Measurements from ENCODE around the gene NUF2.
"Not testable (repeated sequence)": the region's sequence is repeated elsewhere in the genome, so short reads cannot be mapped to it uniquely, and the experiment has no call there.

The NUF2 gene

DNA sequence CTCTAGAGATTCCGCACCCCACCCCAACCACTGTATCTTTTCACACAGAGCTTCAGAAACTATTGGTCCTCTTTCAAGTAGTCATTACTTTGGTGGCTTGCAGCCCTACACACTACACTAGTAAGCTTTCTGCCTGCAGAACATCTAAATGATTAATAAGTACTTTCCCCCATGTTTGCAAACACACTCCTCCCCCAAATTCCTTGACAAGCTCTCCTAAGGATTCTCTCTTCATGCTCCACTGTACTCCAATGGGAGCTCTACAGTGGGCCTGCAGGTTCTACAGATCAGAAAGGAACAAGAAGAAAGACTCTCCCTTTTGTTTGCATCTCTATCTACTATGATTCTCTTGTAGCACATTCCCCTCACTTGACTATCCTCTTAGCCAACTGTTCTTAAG, 16.3 kb upstream of the NUF2 start:
- Mint-ChIP-seq H3K27ac (no peak overlapping the region), H3K9me3 (no peaks in the 10 kb centered on the region), H3K4me1 (ENCODE audit: low read depth) (no peaks in the 10 kb centered on the region), H3K36me3 (ENCODE audit: low read depth) (peaks cover 14% of the 10 kb centered on the region), H3K4me3 (no peak overlapping the region), H3K27me3 (ENCODE audit: low read depth) (no peaks in the 10 kb centered on the region)

- H3K27me3 Mint-ChIP-seq (ENCODE audit: low read depth), result no peaks in the 10 kb centered on the region
- no peaks in the 10 kb centered on the region for H3K9me3 Mint-ChIP-seq
- H3K4me3 Mint-ChIP-seq, result no peak overlapping the region
- H3K4me1 Mint-ChIP-seq (ENCODE audit: low read depth), result no peaks in the 10 kb centered on the region
- no peak overlapping the region for H3K27ac Mint-ChIP-seq
- H3K36me3 Mint-ChIP-seq (ENCODE audit: low read depth), result peaks cover 13% of the 10 kb centered on the region
Measured at GRCh38 chr1:163307479-163308171, 14.1 kb upstream of the NUF2 start.

GRCh38 chr1:163308811-163309210, 12.9 kb upstream of the NUF2 start:
- peaks cover 9% of the 10 kb centered on the region for H3K36me3 Mint-ChIP-seq (ENCODE audit: low read depth)
- H3K27ac Mint-ChIP-seq, result no peak overlapping the region
- H3K9me3 Mint-ChIP-seq, result no peaks in the 10 kb centered on the region
- H3K27me3 Mint-ChIP-seq (ENCODE audit: low read depth), result no peaks in the 10 kb centered on the region
- H3K4me1 Mint-ChIP-seq (ENCODE audit: low read depth), result no peaks in the 10 kb centered on the region
- H3K4me3 Mint-ChIP-seq, result no peak overlapping the region

DNA sequence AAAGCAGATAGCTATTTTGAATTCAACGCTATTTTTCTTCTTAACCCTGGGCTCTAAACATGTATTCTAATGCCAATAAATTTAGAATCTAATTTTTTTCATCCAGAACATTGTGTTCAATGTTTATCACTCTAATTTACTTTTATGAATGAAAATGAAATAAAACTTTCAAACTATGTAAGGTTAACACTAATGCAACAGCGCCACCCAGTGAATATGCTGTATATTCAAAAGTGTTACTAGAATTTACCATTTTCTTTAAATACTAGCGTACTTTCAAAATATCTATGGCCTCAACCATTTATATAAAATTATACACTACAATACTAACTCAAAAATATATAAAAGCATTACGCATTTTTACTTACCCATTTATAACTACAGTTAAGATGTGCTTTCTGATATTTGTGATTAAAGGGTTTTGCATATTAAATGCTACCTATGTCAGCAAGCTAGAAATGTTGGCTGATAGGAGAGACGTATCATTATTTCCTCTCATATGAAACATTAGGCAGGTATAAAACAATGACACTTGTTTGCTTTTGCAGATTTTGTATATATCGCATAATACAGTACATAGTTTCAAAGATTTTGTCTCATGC, 5.9 kb upstream of the NUF2 start:
- Mint-ChIP-seq H3K36me3 (ENCODE audit: low read depth) (peaks cover 3% of the 10 kb centered on the region), H3K9me3 (no peaks in the 10 kb centered on the region), H3K4me1 (ENCODE audit: low read depth) (peaks cover 5% of the 10 kb centered on the region), H3K27ac (no peak overlapping the region), H3K4me3 (no peak overlapping the region), H3K27me3 (ENCODE audit: low read depth) (no peaks in the 10 kb centered on the region)

DNA sequence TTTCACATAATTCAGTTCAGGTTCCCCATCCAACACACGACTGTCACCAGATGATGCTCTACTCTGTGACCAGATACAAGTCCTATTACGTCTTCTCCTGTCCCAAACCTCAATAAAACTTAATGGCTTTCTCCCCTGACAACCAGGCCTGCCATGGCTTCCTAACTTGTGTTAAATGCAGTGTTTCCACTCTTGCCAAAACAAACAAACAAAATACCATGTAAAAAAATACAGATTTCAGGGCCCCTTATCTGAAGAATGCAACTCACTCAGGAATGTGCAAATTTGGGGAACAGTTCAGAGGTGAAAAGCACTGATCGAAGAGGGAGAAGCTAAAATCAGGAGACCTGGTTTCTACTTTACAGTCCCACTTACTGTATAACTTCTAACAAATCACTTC, 863 bp upstream of the NUF2 start:
- Mint-ChIP-seq H3K27me3 (ENCODE audit: low read depth) (no peaks in the 10 kb centered on the region), H3K27ac (peak overlapping the region; percentile 98), H3K36me3 (ENCODE audit: low read depth) (peaks cover 7% of the 10 kb centered on the region), H3K9me3 (no peaks in the 10 kb centered on the region), H3K4me3 (peak overlapping the region; percentile 96), H3K4me1 (ENCODE audit: low read depth) (peaks cover 35% of the 10 kb centered on the region)

GRCh38 chr1:163323339-163323738, 1.6 kb downstream of the NUF2 start:
- H3K36me3 Mint-ChIP-seq (ENCODE audit: low read depth), result peaks cover 16% of the 10 kb centered on the region
- peak overlapping the region; percentile 96 for H3K4me3 Mint-ChIP-seq
- H3K4me1 Mint-ChIP-seq (ENCODE audit: low read depth), result peaks cover 40% of the 10 kb centered on the region
- not testable (repeated sequence) for H3K9me3 Mint-ChIP-seq; H3K27me3 Mint-ChIP-seq (ENCODE audit: low read depth)
- H3K27ac Mint-ChIP-seq, result peak overlapping the region; percentile 64

- Mint-ChIP-seq H3K9me3 (peaks cover 21% of the 10 kb centered on the region), H3K27ac (no peak overlapping the region), H3K36me3 (ENCODE audit: low read depth) (peaks cover 66% of the 10 kb centered on the region), H3K27me3 (ENCODE audit: low read depth) (no peaks in the 10 kb centered on the region), H3K4me1 (ENCODE audit: low read depth) (peaks cover 15% of the 10 kb centered on the region), H3K4me3 (no peak overlapping the region)
Measured at GRCh38 chr1:163331116-163331515, 9.4 kb downstream of the NUF2 start.

DNA sequence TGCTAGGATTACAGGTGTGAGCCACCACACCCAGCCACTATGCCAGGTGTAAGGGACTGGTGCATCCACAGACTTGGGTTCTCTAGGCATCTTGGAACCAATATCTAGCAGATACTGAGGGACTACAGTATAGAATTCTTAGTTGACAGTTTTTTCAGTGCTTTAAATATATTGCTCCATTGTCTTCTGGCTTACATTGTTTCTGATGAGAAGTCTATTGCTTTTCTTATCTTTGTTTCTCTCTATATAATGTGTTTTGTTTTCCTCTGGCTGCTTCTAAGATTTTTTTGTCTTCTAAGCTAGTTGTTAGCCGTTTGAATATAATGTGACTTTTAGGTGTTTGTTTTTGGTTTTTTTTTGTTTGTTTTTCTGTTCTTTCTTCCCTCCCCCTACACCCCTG, 13.5 kb downstream of the NUF2 start:
- Mint-ChIP-seq H3K36me3 (ENCODE audit: low read depth) (peaks cover 63% of the 10 kb centered on the region), H3K27ac (no peak overlapping the region), H3K4me3 (no peak overlapping the region), H3K9me3 (peaks cover 21% of the 10 kb centered on the region), H3K27me3 (ENCODE audit: low read depth) (no peaks in the 10 kb centered on the region), H3K4me1 (ENCODE audit: low read depth) (peaks cover 8% of the 10 kb centered on the region)

DNA sequence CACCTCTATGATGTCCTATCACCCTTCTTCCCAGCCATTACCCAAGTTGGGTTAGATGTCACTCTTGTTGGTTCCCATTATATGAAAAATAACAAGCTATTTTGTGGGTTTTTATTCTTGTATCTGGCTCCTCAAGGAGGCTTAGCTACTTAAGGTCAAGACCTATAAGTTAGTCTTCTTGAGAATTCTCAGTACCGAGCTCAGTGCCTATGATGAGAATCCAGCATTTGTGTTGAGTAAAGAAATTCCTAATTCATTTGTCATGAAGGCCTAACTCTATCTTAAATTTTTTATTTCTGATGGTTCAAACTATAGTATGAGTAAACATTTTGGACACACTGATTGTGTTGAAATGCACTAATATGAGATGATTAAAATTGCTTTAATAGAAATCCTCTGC, 15.9 kb downstream of the NUF2 start:
- Mint-ChIP-seq H3K27ac (no peak overlapping the region), H3K36me3 (ENCODE audit: low read depth) (peaks cover 45% of the 10 kb centered on the region), H3K9me3 (peaks cover 7% of the 10 kb centered on the region), H3K4me3 (no peak overlapping the region), H3K27me3 (ENCODE audit: low read depth) (no peaks in the 10 kb centered on the region), H3K4me1 (ENCODE audit: low read depth) (peaks cover under 1% of the 10 kb centered on the region)

GRCh38 chr1:163346326-163346870, 24.6 kb downstream of the NUF2 start:
- Mint-ChIP-seq H3K4me3 (no peak overlapping the region), H3K4me1 (ENCODE audit: low read depth) (no peaks in the 10 kb centered on the region), H3K36me3 (ENCODE audit: low read depth) (peaks cover 45% of the 10 kb centered on the region), H3K27ac (no peak overlapping the region), H3K9me3 (no peaks in the 10 kb centered on the region), H3K27me3 (ENCODE audit: low read depth) (no peaks in the 10 kb centered on the region)

- H3K27ac Mint-ChIP-seq, result no peak overlapping the region
- no peaks in the 10 kb centered on the region for H3K9me3 Mint-ChIP-seq
- H3K27me3 Mint-ChIP-seq (ENCODE audit: low read depth), result no peaks in the 10 kb centered on the region
- H3K4me3 Mint-ChIP-seq, result no peak overlapping the region
- H3K4me1 Mint-ChIP-seq (ENCODE audit: low read depth), result no peaks in the 10 kb centered on the region
- peaks cover 49% of the 10 kb centered on the region for H3K36me3 Mint-ChIP-seq (ENCODE audit: low read depth)
Measured at GRCh38 chr1:163347106-163347505, 25.4 kb downstream of the NUF2 start.

GRCh38 chr1:163351912-163352311, 30.2 kb downstream of the NUF2 start:
- Mint-ChIP-seq H3K4me1 (ENCODE audit: low read depth) (no peaks in the 10 kb centered on the region), H3K4me3 (no peak overlapping the region), H3K27ac (no peak overlapping the region), H3K9me3 (no peaks in the 10 kb centered on the region), H3K27me3 (ENCODE audit: low read depth) (no peaks in the 10 kb centered on the region), H3K36me3 (ENCODE audit: low read depth) (peaks cover 36% of the 10 kb centered on the region)

DNA sequence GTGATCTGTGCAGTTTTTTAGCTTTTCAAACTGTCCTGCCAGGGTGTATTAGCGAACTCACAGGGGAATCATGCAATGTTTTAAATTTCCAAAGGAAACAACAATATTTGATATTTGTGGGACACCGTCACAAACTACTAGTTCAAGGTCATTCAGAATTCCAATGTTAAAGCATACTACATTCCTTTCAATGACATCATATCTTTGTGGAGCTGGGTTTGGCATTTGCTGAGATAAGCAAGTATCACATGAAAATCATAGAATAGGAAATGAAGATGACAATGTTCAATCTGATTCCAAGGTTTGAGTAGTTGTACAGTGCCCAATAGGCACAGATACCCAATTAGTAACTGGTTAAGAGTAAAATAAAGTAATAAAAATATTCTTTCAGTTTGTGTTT, 35.6 kb downstream of the NUF2 start:
- H3K9me3 Mint-ChIP-seq, result no peaks in the 10 kb centered on the region
- no peak overlapping the region for H3K4me3 Mint-ChIP-seq
- no peak overlapping the region for H3K27ac Mint-ChIP-seq
- H3K4me1 Mint-ChIP-seq (ENCODE audit: low read depth), result peaks cover 3% of the 10 kb centered on the region
- H3K27me3 Mint-ChIP-seq (ENCODE audit: low read depth), result peaks cover 10% of the 10 kb centered on the region
- peaks cover 10% of the 10 kb centered on the region for H3K36me3 Mint-ChIP-seq (ENCODE audit: low read depth)

DNA sequence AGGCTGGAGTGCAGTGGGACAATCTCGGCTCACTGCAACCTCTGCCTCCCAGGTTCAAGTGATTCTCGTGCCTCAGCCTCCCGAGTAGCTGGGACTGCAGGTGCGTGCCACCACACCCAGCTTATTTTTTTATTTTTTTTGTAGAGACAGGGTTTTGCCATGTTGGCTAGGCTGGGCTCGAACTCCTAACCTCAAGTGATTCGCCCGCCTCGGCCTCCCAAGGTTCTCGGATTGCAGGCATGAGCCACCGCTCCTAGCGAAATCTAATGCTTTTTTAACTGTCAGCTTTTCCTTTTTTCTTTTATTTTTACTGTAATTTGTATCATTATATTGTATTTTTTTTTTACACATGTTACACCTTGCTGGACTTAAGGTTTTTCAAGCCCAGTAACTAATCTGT, 36.4 kb downstream of the NUF2 start:
- H3K4me1 Mint-ChIP-seq (ENCODE audit: low read depth); H3K9me3 Mint-ChIP-seq; H3K4me3 Mint-ChIP-seq; H3K27ac Mint-ChIP-seq: not testable (repeated sequence)
- Mint-ChIP-seq H3K27me3 (ENCODE audit: low read depth) (peaks cover 12% of the 10 kb centered on the region), H3K36me3 (ENCODE audit: low read depth) (peaks cover 10% of the 10 kb centered on the region)

DNA sequence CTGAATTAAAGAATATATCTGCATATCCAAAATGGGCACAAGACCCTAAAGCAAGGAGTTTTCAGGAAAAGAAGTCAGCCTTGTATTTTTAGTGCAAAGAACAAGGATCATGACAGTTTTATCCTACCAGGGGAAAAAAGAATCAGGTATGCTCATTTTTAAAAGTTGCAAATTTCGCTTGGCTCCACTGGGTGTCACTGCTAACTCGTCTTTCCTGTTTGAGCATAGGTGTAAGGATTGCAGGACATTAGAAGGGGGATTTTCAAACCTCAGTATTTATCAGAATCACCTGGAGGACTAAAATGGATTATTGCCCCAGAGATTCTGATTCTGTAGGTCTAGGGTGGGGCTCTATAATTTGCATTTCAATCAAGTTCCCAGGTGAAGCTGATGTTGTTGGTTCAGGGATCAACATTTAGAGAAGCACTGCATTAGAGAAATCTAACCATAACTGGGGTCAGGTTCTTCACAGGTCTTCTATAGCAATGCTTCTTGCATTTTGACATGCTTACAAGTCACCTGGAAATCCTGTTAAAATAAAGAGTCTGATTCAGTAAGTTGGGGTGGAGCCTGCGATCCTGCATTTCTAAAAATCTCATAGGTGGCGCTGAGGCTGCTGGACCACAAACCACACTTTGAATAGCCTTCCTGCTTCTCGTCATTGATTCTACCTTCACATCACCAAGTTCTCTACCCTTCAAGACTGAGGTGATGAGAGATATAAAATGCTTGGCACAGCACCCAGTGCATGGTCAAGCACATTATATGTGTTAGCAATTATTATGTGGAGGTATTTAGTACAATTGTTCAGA, 39.6 kb downstream of the NUF2 start:
- Mint-ChIP-seq H3K27me3 (ENCODE audit: low read depth) (peaks cover 20% of the 10 kb centered on the region), H3K36me3 (ENCODE audit: low read depth) (peaks cover 8% of the 10 kb centered on the region), H3K9me3 (no peaks in the 10 kb centered on the region), H3K4me1 (ENCODE audit: low read depth) (peaks cover 3% of the 10 kb centered on the region), H3K4me3 (no peak overlapping the region), H3K27ac (no peak overlapping the region)

Measured in T-helper 1 cell treated with Interleukin-12 subunit alpha and Interleukin-12 subunit beta and Interleukin-4 antibody, amounts not matched to agents 30 μg/mL and 1 μg/mL, for 36 hours (primary cell).